Right lobe of liver (tissue), 6 donors: ENCODE measurements around the gene ASPHD2. TPM values are rescaled to one million over a fixed set of nuclear protein-coding genes. Genes with fewer than 3 reads are reported as not detected.

Experiments used
- ATAC-seq, 4 donors: fragments of 200-7000 bp; cut with Tn5 transposase; one replicate each; pipeline ENCODE4 v1.9.1; 2020; ENCODE audit warnings: mild to moderate bottlenecking in 4 of 4, moderate library complexity in 4 of 4
- DNase-seq, 3 donors: peaks; one replicate each; pipeline ENCODE4 v3.0.0-alpha.2; 2020
- H3K27ac ChIP-seq, 3 donors: fragments of 200-600 bp; one replicate each; pipeline ENCODE4 v1.8.0; 2022
- H3K27me3 ChIP-seq, 2 donors: fragments of 200-600 bp; one replicate each; pipeline ENCODE4 v1.8.0; 2022
- H3K36me3 ChIP-seq, 4 donors: fragments of 200-600 bp; sonication (generic) in 1 of 4; one replicate each; pipeline versions ENCODE4 v1.5.1 to v1.8.0; 2017 to 2022; ENCODE audit warnings: control low read depth in 1 of 4
- H3K4me1 ChIP-seq, 4 donors: fragments of 200-600 bp; sonication (generic) in 1 of 4; one replicate each; pipeline versions ENCODE4 v1.5.1 to v1.8.0; 2017 to 2022; ENCODE audit warnings: control low read depth in 1 of 4
- H3K4me3 ChIP-seq, 3 donors: fragments of 200-600 bp; one replicate each; pipeline ENCODE4 v1.8.0; 2022
- H3K9me3 ChIP-seq, 4 donors: fragments of 200-600 bp; sonication (generic) in 1 of 4; one replicate each; pipeline versions ENCODE4 v1.5.1 to v1.8.0; 2017 to 2022; ENCODE audit warnings: control low read depth in 1 of 4
- POLR2A ChIP-seq: fragments of 450-650 bp; IDR thresholded peaks from one replicate; pipeline ENCODE4 v1.6.1; 2017; ENCODE audit warnings: antibody characterized with exemption, mild to moderate bottlenecking
- whole genome bisulfite sequencing: methylation state at CpG from one replicate; pipeline ENCODE4 v1.1.6; 2018; ENCODE audit warnings: low coverage, low lambda C conversion rate; ENCODE audit not compliant: insufficient coverage; ENCODE audit errors: missing lambda C conversion rate; 5-methylcytosine and 5-hydroxymethylcytosine counted together
- intact Hi-C, 2 donors: fragments of 100-400 bp; cut with DNase I; formaldehyde crosslinking; loops; one replicate each; pipeline versions ENCODE4 v1.11.2 to v1.14.1; 2022
- total RNA-seq, 6 experiments: library from RNA; depleted of rRNA in 2 of 6; stranded (reverse); fragments of >200 nt in 2 of 6; fragmentation: NEBNext Ultra II Directional in 3 of 6; extraction: Animal tissue kit (Norgen Biotek cat#: 25700) in 3 of 6; gene quantifications; one replicate each; pipeline versions ENCODE4 v1.1.0 to v1.2.4, GENCODE V29; 2016 to 2023
- TF ChIP-seq, protein P1 (sequence below), 4 donors: fragments of 200-600 bp in 3 of 4; fragments of 450-650 bp in 1 of 4; IDR thresholded peaks; one replicate each; pipeline versions ENCODE4 v1.5.1 to v1.8.0; 2016 to 2022; ENCODE audit warnings: antibody characterized with exemption in 4 of 4, mild to moderate bottlenecking in 2 of 4
- donor health status: DM: no; HTN: yes; CAD: no.
- donor health status: DM: no; HTN: no; CAD: no.
- donor health status: DM: no; HTN: no; CAD: no.
- donor health status: DM: no; HTN: yes; CAD: no.
- donor health status: DM: no; HTN: yes; CAD: no.

Gene ASPHD2
- total RNA-seq, 6 experiments from 2014 or later: 0.07 to 0.38 (median 0.12) TPM; not detected in 3

DNA sequence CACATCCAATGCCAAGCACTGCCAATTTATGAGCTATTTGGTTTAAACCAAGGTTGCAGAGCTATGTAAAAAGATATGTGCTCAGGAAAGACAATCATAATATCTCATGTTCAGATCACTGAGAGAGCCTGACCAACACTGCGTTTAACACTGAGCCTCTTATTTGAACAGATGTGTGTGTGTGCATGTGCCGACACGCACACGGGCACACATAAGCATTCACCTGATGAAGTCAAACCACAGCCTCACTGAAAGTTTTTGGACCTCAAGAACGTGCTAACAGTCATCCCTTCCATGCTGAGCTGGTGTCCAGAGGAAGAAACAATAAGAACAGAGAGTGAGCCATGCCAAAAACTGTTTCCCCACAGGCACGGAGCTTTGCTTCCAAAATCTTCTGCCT, 31.1 kb downstream of the ASPHD2 start:
- WGBS: 68% methylated on average over 3 of the region's 6 CpGs
- H3K27ac ChIP-seq: no peak overlapping the region
- no peaks in the 10 kb centered on the region for H3K27me3 ChIP-seq
- no peak overlapping the region for H3K4me3 ChIP-seq
- intact Hi-C loops: no loop called here
- ATAC-seq: no peak
- TF ChIP-seq, protein P1, sequence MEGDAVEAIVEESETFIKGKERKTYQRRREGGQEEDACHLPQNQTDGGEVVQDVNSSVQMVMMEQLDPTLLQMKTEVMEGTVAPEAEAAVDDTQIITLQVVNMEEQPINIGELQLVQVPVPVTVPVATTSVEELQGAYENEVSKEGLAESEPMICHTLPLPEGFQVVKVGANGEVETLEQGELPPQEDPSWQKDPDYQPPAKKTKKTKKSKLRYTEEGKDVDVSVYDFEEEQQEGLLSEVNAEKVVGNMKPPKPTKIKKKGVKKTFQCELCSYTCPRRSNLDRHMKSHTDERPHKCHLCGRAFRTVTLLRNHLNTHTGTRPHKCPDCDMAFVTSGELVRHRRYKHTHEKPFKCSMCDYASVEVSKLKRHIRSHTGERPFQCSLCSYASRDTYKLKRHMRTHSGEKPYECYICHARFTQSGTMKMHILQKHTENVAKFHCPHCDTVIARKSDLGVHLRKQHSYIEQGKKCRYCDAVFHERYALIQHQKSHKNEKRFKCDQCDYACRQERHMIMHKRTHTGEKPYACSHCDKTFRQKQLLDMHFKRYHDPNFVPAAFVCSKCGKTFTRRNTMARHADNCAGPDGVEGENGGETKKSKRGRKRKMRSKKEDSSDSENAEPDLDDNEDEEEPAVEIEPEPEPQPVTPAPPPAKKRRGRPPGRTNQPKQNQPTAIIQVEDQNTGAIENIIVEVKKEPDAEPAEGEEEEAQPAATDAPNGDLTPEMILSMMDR (IDR thresholded peaks at IDR 0.05): no peak
- H3K36me3 ChIP-seq: peaks cover 0 to 38% (median 13%) of the 10 kb centered on the region in 4 donors
- no peak for DNase-seq
- peaks cover 0 to 9% (median 0%) of the 10 kb centered on the region in 4 donors for H3K4me1 ChIP-seq
- no peaks in the 10 kb centered on the region for H3K9me3 ChIP-seq

DNA sequence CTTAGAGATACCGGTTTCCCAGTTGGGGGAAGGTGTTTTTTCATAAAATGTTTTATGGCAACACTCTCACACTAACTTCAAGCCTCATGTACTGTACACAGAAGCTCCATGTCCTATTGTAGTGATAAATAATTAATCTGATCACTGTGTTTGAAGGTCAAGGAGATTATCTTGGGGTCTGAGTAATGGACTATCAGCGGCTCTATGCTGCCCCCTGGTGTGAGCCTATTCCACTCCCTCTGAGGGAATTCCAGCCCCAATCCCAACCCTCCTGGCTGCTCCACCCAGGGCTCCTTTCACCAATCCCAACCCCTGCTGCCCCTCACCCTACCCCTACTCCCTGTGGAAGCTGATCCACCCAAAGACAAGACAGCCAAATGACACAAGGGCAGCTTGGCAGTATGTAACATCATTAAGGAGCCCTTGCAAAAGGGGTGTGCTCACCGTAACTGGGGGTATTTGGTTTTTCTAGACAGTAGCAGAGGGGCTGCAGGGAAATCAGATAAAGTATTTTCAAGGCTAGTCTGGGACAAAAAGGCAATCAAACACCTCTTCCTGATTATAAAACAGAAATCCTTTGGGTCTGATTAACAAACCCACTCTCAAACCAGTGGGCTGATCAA, 32.2 kb downstream of the ASPHD2 start:
- H3K27ac ChIP-seq: no peak overlapping the region
- DNase-seq (peak in 2 of 3 donors; percentile 56 to 57), ATAC-seq (peak; percentile 70 to 80 (median 76))
- H3K36me3 ChIP-seq: peaks cover 0 to 45% (median 17%) of the 10 kb centered on the region in 4 donors
- no peaks in the 10 kb centered on the region for H3K9me3 ChIP-seq
- WGBS: 6% methylated on average over 2 of the region's 3 CpGs
- no peak for TF ChIP-seq POLR2A
- TF ChIP-seq, protein P1 (IDR thresholded peaks at IDR 0.05): peak; percentile 52 to 78 (median 68)
- H3K4me3 ChIP-seq: no peak overlapping the region
- intact Hi-C loops: no loop called here
- no peaks in the 10 kb centered on the region for H3K27me3 ChIP-seq
- peaks cover 0 to 9% (median 0%) of the 10 kb centered on the region in 4 donors for H3K4me1 ChIP-seq

DNA sequence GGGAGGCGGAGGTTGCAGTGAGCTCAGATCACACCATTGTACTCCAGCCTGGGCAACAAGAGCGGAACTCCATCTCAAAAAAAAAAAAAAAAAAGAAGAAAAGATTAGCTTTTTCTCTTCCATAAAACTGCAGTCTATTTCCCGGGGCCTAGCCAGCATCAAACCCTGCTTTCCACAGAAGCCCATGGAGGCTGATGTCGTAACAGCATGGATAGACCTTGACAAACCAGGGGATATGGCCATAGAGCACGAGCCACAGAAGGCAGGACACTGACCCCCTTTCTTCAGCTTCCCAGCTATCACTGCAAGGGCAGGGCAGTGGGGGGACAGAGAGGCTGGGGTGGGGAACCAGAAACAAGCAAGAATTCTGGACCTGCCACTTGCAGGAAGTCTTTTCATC, 33.0 kb downstream of the ASPHD2 start:
- no peaks in the 10 kb centered on the region for H3K27me3 ChIP-seq
- intact Hi-C loops: no loop called here
- no peak for ATAC-seq
- peaks cover 0 to 52% (median 18%) of the 10 kb centered on the region in 4 donors for H3K36me3 ChIP-seq
- H3K9me3 ChIP-seq: no peaks in the 10 kb centered on the region
- H3K27ac ChIP-seq: no peak overlapping the region
- H3K4me1 ChIP-seq: peaks cover 0 to 9% (median 0%) of the 10 kb centered on the region in 4 donors
- WGBS: 71% methylated on average over 2 of the region's 5 CpGs
- TF ChIP-seq POLR2A: no peak
- TF ChIP-seq, protein P1 (IDR thresholded peaks at IDR 0.05): no peak
- no peak for DNase-seq
- no peak overlapping the region for H3K4me3 ChIP-seq

DNA sequence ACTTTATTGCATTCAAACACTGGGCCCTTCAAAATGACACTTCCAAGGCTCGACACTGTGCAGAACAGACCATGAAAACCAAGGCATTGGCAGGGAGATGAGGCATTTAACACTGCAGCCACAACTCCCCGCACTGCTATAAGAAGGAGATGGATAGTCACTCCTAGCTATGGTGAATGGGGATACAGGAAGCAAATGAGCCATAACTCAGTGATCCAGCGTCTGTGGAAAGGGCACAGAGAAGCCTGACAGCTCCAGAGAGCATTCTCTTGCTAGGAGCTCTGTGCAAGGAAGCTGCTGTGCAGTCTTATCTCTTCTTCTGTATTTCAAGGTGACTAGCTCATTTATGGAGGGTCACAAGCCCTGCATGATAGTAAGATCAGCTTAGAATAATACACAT, 33.6 kb downstream of the ASPHD2 start:
- Histone ChIP-seq H3K9me3 (no peaks in the 10 kb centered on the region), H3K27me3 (no peaks in the 10 kb centered on the region), H3K27ac (no peak overlapping the region), H3K36me3 (peaks cover 0 to 52% (median 18%) of the 10 kb centered on the region in 4 donors), H3K4me1 (peaks cover 0 to 9% (median 0%) of the 10 kb centered on the region in 4 donors), H3K4me3 (no peak overlapping the region)
- no peak for TF ChIP-seq POLR2A
- TF ChIP-seq, protein P1 (IDR thresholded peaks at IDR 0.05): no peak
- DNase-seq (no peak), ATAC-seq (no peak)
- intact Hi-C loops: no loop called here
- WGBS: 83% methylated on average over 1 of the region's 3 CpGs
